HL-60 (cell line): Measurements from ENCODE around the gene PPP6R3.
"Not testable (repeated sequence)": the region's sequence is repeated elsewhere in the genome, so short reads cannot be mapped to it uniquely, and the experiment has no call there.

Experiments used
- DNase-seq, 2 experiments: peaks; one replicate each; pipeline ENCODE4 v3.0.0-alpha.2; 2010 to 2020; ENCODE audit warnings: low read depth in 1 of 2, low spot score in 1 of 2
- H3K27ac ChIP-seq: fragments of 250-450 bp; sonication (Bioruptor Pico); replicated peaks from 2 replicates; pipeline ENCODE4 v1.5.1; 2020; ENCODE audit warnings: mild to moderate bottlenecking, moderate library complexity
- H3K27me3 ChIP-seq: fragments of 250-450 bp; sonication (Bioruptor Pico); 2 replicates; pipeline ENCODE4 v1.5.1; 2021; ENCODE audit warnings: mild to moderate bottlenecking, moderate library complexity; ENCODE audit not compliant: insufficient read depth, poor library complexity, severe bottlenecking
- H3K4me3 ChIP-seq: replicated peaks from 2 replicates; pipeline ENCODE4 v1.5.1; 2011; ENCODE audit warnings: mild to moderate bottlenecking, control low read depth, low read length; ENCODE audit not compliant: insufficient read depth
- CTCF ChIP-seq: IDR thresholded peaks from one replicate; pipeline ENCODE4 v1.5.1; 2011; ENCODE audit warnings: low read length, control low read depth, inconsistent platforms; ENCODE audit not compliant: insufficient read depth
- GABPA ChIP-seq: IDR thresholded peaks from 2 replicates; pipeline ENCODE4 v1.6.1; 2012; ENCODE audit warnings: low read depth
- POLR2AphosphoS5 ChIP-seq: IDR thresholded peaks from 2 replicates; pipeline ENCODE4 v1.6.1; 2012; ENCODE audit warnings: low read depth
- REST ChIP-seq: IDR thresholded peaks from 2 replicates; pipeline ENCODE4 v1.6.1; 2012; ENCODE audit warnings: low read depth; ENCODE audit not compliant: insufficient replicate concordance
- SPI1 ChIP-seq: IDR thresholded peaks from 2 replicates; pipeline ENCODE4 v1.6.1; 2012; ENCODE audit warnings: low read depth, mild to moderate bottlenecking, borderline replicate concordance

PPP6R3 gene

GRCh38 chr11:68539395-68539794 is 78.8 kb downstream of the PPP6R3 start:
- Histone ChIP-seq H3K27me3 (no peaks in the 10 kb centered on the region), H3K4me3 (no peak overlapping the region), H3K27ac (no peak overlapping the region)
- no peak for DNase-seq
- TF ChIP-seq REST (no peak), SPI1 (no peak), GABPA (no peak), POLR2AphosphoS5 (no peak), CTCF (no peak)

DNA sequence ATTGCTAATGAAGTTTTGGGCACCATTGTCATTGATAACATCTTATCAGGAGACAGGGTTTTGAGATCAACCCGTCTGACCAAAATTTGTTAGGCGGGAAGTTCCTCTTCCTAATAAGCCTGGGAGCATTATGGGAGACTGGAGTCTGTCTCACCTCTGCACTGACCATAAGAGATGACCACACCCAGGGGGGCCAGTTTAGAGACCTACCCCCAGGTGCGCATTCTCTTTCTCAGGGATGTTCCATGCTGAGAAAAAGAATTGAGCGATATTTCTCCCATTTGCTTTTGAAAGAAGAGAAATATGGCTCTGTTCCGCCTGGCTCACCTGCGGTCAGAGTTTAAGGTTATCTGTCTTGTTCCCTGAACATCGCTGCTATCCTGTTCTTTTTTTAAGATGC is 80.0 kb downstream of the PPP6R3 start:
- not testable (repeated sequence) for H3K4me3 ChIP-seq, DNase-seq, H3K27me3 ChIP-seq, H3K27ac ChIP-seq

GRCh38 chr11:68541116-68541515 is 80.6 kb downstream of the PPP6R3 start:
- Histone ChIP-seq H3K4me3 (no peak overlapping the region), H3K27ac (no peak overlapping the region), H3K27me3 (no peaks in the 10 kb centered on the region)
- DNase-seq = no peak
- TF ChIP-seq SPI1 = no peak
- no peak for TF ChIP-seq CTCF
- TF ChIP-seq POLR2AphosphoS5 = no peak
- TF ChIP-seq GABPA = no peak
- no peak for TF ChIP-seq REST

GRCh38 chr11:68541991-68542390 is 81.4 kb downstream of the PPP6R3 start:
- no peak for DNase-seq
- Histone ChIP-seq H3K27me3 (no peaks in the 10 kb centered on the region), H3K4me3 (no peak overlapping the region), H3K27ac (no peak overlapping the region)
- TF ChIP-seq SPI1 (no peak), CTCF (no peak), REST (no peak), POLR2AphosphoS5 (no peak), GABPA (no peak)
